Spleen (tissue), 11 donors: Measurements from ENCODE around the gene ERCC1. TPM values are rescaled to one million over a fixed set of nuclear protein-coding genes. Genes with fewer than 3 reads are reported as not detected.
A peak's percentile ranks its signal among the peaks of the same experiment; 100 is the strongest.

Source experiments
- DNase-seq: peaks from one replicate; pipeline ENCODE4 v3.0.0-alpha.2; 2020
- H3K27ac ChIP-seq, 8 donors: fragments of 200-600 bp; sonication (generic) in 7 of 8; 1 replicate in 4 of 8; 2 replicates in 4 of 8; pipeline versions ENCODE4 v1.5.0 to v1.8.0; 2016 to 2021; ENCODE audit warnings: inconsistent platforms in 4 of 8, mild to moderate bottlenecking in 4 of 8, moderate library complexity in 1 of 8
- H3K27me3 ChIP-seq, 7 donors: fragments of 200-600 bp; sonication (generic) in 6 of 7; replicated peaks in 1 of 7; 1 replicate in 4 of 7; 2 replicates in 3 of 7; pipeline versions ENCODE4 v1.5.0 to v1.8.0; 2016 to 2021; ENCODE audit warnings: inconsistent platforms in 3 of 7, mild to moderate bottlenecking in 1 of 7
- H3K36me3 ChIP-seq, 6 donors: fragments of 200-600 bp; sonication (generic) in 5 of 6; 1 replicate in 4 of 6; 2 replicates in 2 of 6; pipeline versions ENCODE4 v1.5.0 to v1.8.0; 2016 to 2021; ENCODE audit warnings: inconsistent platforms in 2 of 6
- H3K4me1 ChIP-seq, 6 donors: fragments of 200-600 bp; sonication (generic) in 5 of 6; 1 replicate in 3 of 6; 2 replicates in 3 of 6; pipeline versions ENCODE4 v1.5.0 to v1.8.0; 2016 to 2021; ENCODE audit warnings: inconsistent platforms in 3 of 6
- H3K4me3 ChIP-seq, 8 donors: fragments of 200-600 bp; sonication (generic) in 7 of 8; 1 replicate in 4 of 8; 2 replicates in 4 of 8; pipeline versions ENCODE4 v1.5.0 to v1.8.0; 2016 to 2021; ENCODE audit warnings: inconsistent platforms in 4 of 8, mild to moderate bottlenecking in 4 of 8, moderate library complexity in 2 of 8
- H3K9me3 ChIP-seq, 8 donors: fragments of 200-600 bp; sonication (generic) in 7 of 8; 1 replicate in 4 of 8; 2 replicates in 4 of 8; pipeline versions ENCODE4 v1.5.0 to v1.8.0; 2016 to 2021; ENCODE audit warnings: inconsistent platforms in 4 of 8
- POLR2A ChIP-seq, 3 donors: fragments of 450-650 bp; IDR thresholded peaks; one replicate each; pipeline ENCODE4 v1.5.1; 2017; ENCODE audit warnings: antibody characterized with exemption in 3 of 3, mild to moderate bottlenecking in 1 of 3
- POLR2AphosphoS5 ChIP-seq, 3 donors: sonication (generic); formaldehyde crosslinking; IDR thresholded peaks; one replicate each; pipeline ENCODE4 v1.5.1; 2017; ENCODE audit warnings: antibody characterized with exemption in 3 of 3
- WGBS, 5 donors: extraction: QIAGEN DNeasy Blood & Tissue Kit in 3 of 5; methylation state at CpG; one replicate each; pipeline versions ENCODE4 v1.1.5 to v1.1.7; 2013 to 2018; 5-methylcytosine and 5-hydroxymethylcytosine counted together
- intact Hi-C: fragments of 100-400 bp; cut with DNase I; formaldehyde crosslinking; loops from one replicate; pipeline ENCODE4 v1.15.0; 2023; ENCODE audit warnings: low total_unique reads
- polyA plus RNA-seq, 3 donors: library from polyadenylated mRNA; stranded (reverse); fragments of 200-250 nt; gene quantifications; one replicate each; pipeline ENCODE4 v1.2.1, GENCODE V29; 2013
- total RNA-seq, 7 donors: library from RNA; depleted of rRNA in 3 of 7; stranded (reverse); fragments of >200 nt in 3 of 7; fragmentation: NEBNext Ultra II Directional in 4 of 7; extraction: Animal tissue kit (Norgen Biotek cat#: 25700) in 4 of 7; gene quantifications; one replicate each; pipeline versions ENCODE4 v1.1.0 to v1.2.1, GENCODE V29; 2016 to 2021
- TF ChIP-seq, protein P1 (sequence below), 11 experiments: fragments of 200-600 bp in 7 of 11; fragments of 450-650 bp in 4 of 11; sonication (generic) in 4 of 11; IDR thresholded peaks in 8 of 11; conservative IDR thresholded peaks in 3 of 11; 1 replicate in 7 of 11; 2 replicates in 4 of 11; pipeline versions ENCODE4 v1.4.0 to v1.8.0; 2016 to 2021; ENCODE audit warnings: antibody characterized with exemption in 11 of 11, inconsistent platforms in 4 of 11, mild to moderate bottlenecking in 1 of 11
- donor health status: healthy with polysubstance abuse.
- donor health status: DM: no; HTN: no; CAD: no; lungs with moderate emphysema.
- donor health status: DM: no; HTN: no; CAD: no.
- donor health status: Bipolar disorder and iron deficiency.
- donor health status: healthy.
- donor health status: DM: no; HTN: no; CAD: no.
- donor health status: DM: yes; HTN: yes; CAD: no.

The ERCC1 gene
- total and polyA plus RNA-seq, 10 donors: 45.3 to 69.4 (median 54.1) TPM

- Histone ChIP-seq H3K4me3 (peak overlapping the region in 1 of 8 donors; percentile 32), H3K9me3 (no peaks in the 10 kb centered on the region), H3K36me3 (peaks cover 0 to 83% (median 37%) of the 10 kb centered on the region in 6 donors), H3K27ac (peak overlapping the region in 6 of 8 donors; percentile 29 to 81 (median 68)), H3K27me3 (no peaks in the 10 kb centered on the region), H3K4me1 (peaks cover 15 to 64% (median 49%) of the 10 kb centered on the region in 6 donors)
- intact Hi-C loops: no loop called here
- peak; percentile 86 for DNase-seq
- WGBS, 5 donors: 3 to 14% (median 9%) methylated on average over 3 to 4 of the region's 4 CpGs
- TF ChIP-seq POLR2A (IDR thresholded peaks at IDR 0.05) (no peak), POLR2AphosphoS5 (IDR thresholded peaks at IDR 0.05) (peak; percentile 46 to 67 (median 54))
Observed at GRCh38 chr19:45419396-45419795, 4.3 kb downstream of the ERCC1 start.

- peak overlapping the region in 5 of 8 donors; percentile 63 to 81 (median 69) for H3K27ac ChIP-seq
- H3K27me3 ChIP-seq: no peaks in the 10 kb centered on the region
- H3K4me3 ChIP-seq: peak overlapping the region in 1 of 8 donors; percentile 32
- intact Hi-C loops: no loop called here
- 39 to 54% (median 49%) methylated on average over 7 to 9 of the region's 9 CpGs for WGBS, 5 donors
- H3K36me3 ChIP-seq: peaks cover 0 to 89% (median 43%) of the 10 kb centered on the region in 6 donors
- TF ChIP-seq POLR2A (IDR thresholded peaks at IDR 0.05) (no peak), POLR2AphosphoS5 (IDR thresholded peaks at IDR 0.05) (no peak)
- TF ChIP-seq, protein P1, sequence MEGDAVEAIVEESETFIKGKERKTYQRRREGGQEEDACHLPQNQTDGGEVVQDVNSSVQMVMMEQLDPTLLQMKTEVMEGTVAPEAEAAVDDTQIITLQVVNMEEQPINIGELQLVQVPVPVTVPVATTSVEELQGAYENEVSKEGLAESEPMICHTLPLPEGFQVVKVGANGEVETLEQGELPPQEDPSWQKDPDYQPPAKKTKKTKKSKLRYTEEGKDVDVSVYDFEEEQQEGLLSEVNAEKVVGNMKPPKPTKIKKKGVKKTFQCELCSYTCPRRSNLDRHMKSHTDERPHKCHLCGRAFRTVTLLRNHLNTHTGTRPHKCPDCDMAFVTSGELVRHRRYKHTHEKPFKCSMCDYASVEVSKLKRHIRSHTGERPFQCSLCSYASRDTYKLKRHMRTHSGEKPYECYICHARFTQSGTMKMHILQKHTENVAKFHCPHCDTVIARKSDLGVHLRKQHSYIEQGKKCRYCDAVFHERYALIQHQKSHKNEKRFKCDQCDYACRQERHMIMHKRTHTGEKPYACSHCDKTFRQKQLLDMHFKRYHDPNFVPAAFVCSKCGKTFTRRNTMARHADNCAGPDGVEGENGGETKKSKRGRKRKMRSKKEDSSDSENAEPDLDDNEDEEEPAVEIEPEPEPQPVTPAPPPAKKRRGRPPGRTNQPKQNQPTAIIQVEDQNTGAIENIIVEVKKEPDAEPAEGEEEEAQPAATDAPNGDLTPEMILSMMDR (IDR thresholded peaks at IDR 0.05 in 8 of 11, conservative IDR thresholded peaks at IDR 0.05 in 3 of 11): no peak
- no peaks in the 10 kb centered on the region for H3K9me3 ChIP-seq
- DNase-seq: no peak
- H3K4me1 ChIP-seq: peaks cover 9 to 58% (median 43%) of the 10 kb centered on the region in 6 donors
Observed at GRCh38 chr19:45418802-45419201, 4.9 kb downstream of the ERCC1 start.

DNA sequence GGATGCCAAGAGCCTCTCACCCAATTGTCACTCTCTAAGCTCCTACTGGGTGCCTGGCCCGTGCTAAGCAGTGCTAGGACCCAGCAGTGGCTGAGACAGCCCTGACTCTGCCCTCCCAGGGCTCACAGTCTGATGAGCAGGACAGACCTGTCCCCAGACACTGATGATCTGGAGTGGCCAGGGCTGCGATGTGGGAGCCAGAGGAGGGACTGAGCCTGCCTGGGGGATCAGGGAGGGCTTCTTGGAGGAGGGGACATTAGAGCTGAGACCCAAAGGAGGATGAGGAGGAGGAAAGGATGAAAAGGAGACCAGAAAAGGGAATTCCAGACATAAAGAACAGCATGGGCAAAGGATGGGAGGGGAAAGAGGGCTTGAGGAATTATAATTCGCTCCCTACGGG is 6.6 kb downstream of the ERCC1 start:
- TF ChIP-seq, protein P1 (IDR thresholded peaks at IDR 0.05 in 8 of 11, conservative IDR thresholded peaks at IDR 0.05 in 3 of 11): no peak
- TF ChIP-seq POLR2AphosphoS5 (IDR thresholded peaks at IDR 0.05) (no peak), POLR2A (IDR thresholded peaks at IDR 0.05) (no peak)
- H3K27ac ChIP-seq: no peak overlapping the region
- 68 to 96% (median 92%) methylated on average over 4 of the region's 4 CpGs for WGBS, 5 donors
- DNase-seq: no peak
- H3K27me3 ChIP-seq: no peaks in the 10 kb centered on the region
- no peaks in the 10 kb centered on the region for H3K9me3 ChIP-seq
- intact Hi-C loops: no loop called here
- no peak overlapping the region for H3K4me3 ChIP-seq
- H3K4me1 ChIP-seq: peaks cover 4 to 42% (median 28%) of the 10 kb centered on the region in 6 donors
- peaks cover 0 to 100% (median 55%) of the 10 kb centered on the region in 6 donors for H3K36me3 ChIP-seq

DNA sequence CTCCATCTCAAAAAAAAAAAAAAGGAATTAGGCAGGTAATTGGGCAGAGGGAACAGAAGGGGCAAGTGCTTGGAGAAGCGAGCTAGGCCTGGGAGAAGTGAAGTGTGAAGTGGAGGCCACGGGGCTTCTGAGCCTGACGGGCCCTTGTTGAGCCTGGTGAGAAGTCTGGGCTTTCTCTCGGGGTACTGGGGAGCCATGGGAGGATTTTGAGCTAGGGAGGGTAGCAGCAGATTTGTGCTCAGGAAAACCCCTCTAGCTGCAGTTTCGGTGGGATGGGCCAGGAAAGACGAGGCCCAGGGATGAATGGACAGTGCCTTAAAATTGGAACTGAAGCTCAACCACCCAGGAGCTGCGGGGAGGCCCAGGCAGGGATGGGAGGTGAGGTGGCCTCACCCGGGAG is 9.2 kb downstream of the ERCC1 start:
- peaks cover 2 to 23% (median 15%) of the 10 kb centered on the region in 6 donors for H3K4me1 ChIP-seq
- no peak overlapping the region for H3K27ac ChIP-seq
- WGBS, 5 donors: 91 to 100% (median 93%) methylated on average over 8 of the region's 8 CpGs
- no peaks in the 10 kb centered on the region for H3K27me3 ChIP-seq
- H3K4me3 ChIP-seq: no peak overlapping the region
- intact Hi-C loops: no loop called here
- H3K9me3 ChIP-seq: no peaks in the 10 kb centered on the region
- no peak for TF ChIP-seq POLR2A (IDR thresholded peaks at IDR 0.05)
- TF ChIP-seq, protein P1 (IDR thresholded peaks at IDR 0.05 in 8 of 11, conservative IDR thresholded peaks at IDR 0.05 in 3 of 11): no peak
- peaks cover 0 to 86% (median 46%) of the 10 kb centered on the region in 6 donors for H3K36me3 ChIP-seq
- DNase-seq: no peak
